HG03565 (cell line): ENCODE measurements around the gene ZMAT1.
"Not testable (repeated sequence)": the region's sequence is repeated elsewhere in the genome, so short reads cannot be mapped to it uniquely, and the experiment has no call there.

ENCODE experiments used
- ATAC-seq: cut with Tn5 transposase; IDR thresholded peaks from one replicate; pipeline ENCODE4 v1.9.1; 2021; ENCODE audit warnings: mild to moderate bottlenecking, moderate library complexity; ENCODE audit not compliant: unreplicated experiment

ZMAT1 gene

GRCh38 chrX:101931488-101932248, at the start of gene ZMAT1:
ZMAT1 (minus strand) TSS chrX:101932027; CDS start chrX:101932008, 19 bp downstream.
- peak; percentile 89 for ATAC-seq

- no peak for ATAC-seq
These were observed 45.3 kb upstream of the ZMAT1 start for GRCh38 chrX:101977106-101977505.

GRCh38 chrX:101973066-101973465, 41.2 kb upstream of the ZMAT1 start:
- no peak for ATAC-seq

- ATAC-seq, result not testable (repeated sequence)
These were observed 33.2 kb upstream of the ZMAT1 start for GRCh38 chrX:101964923-101965539.

- ATAC-seq, result no peak
These were observed 26.3 kb upstream of the ZMAT1 start for GRCh38 chrX:101958139-101958538.

- no peak for ATAC-seq
These were observed 25.3 kb upstream of the ZMAT1 start for GRCh38 chrX:101957174-101957573.

GRCh38 chrX:101956556-101956955, 24.7 kb upstream of the ZMAT1 start:
- ATAC-seq, result no peak

GRCh38 chrX:101950581-101950980, 18.8 kb upstream of the ZMAT1 start:
- ATAC-seq, result no peak

- no peak for ATAC-seq
These were observed 383 bp upstream of the ZMAT1 start for GRCh38 chrX:101932249-101932570.

GRCh38 chrX:101931136-101931487, 715 bp downstream of the ZMAT1 start:
- ATAC-seq, result peak; percentile 7

GRCh38 chrX:101925733-101926132, 6.1 kb downstream of the ZMAT1 start:
- ATAC-seq, result no peak

GRCh38 chrX:101918751-101919150, 13.1 kb downstream of the ZMAT1 start:
- ATAC-seq, result no peak

- no peak for ATAC-seq
These were observed 25.6 kb downstream of the ZMAT1 start for GRCh38 chrX:101906136-101906796.

GRCh38 chrX:101904996-101905395, 26.8 kb downstream of the ZMAT1 start:
- no peak for ATAC-seq
